Effector CD8-positive, alpha-beta T cell (primary cell): ENCODE data around the gene LRP1B.

Source experiments
- DNase-seq: peaks from one replicate; lab custom pipeline; 2025; lab: John Stamatoyannopoulos, UW

LRP1B gene

GRCh38 chr2:140814141-140814540, 1316.7 kb downstream of the LRP1B start:
- no peak for DNase-seq

- no peak for DNase-seq
Measured at GRCh38 chr2:140808820-140809219, 1322.0 kb downstream of the LRP1B start.

DNA sequence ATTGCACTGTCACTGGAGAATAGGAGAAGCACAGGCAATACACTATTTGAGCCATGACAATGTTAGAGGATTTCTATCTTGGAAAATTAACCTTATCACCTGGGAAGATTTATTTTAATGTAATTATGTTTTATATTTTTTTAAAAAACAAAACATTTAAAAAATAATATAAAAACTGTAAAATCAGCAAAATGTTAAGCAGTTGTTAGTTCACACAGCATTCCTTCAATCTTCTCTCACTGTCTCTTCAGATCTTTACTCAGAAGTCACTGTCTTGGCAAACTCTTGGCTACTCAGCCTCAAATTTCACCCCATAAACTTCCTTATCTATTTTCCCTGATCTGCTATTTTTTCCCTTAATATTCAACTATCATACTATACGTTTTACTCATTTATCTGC, 1322.6 kb downstream of the LRP1B start:
- DNase-seq = no peak

DNA sequence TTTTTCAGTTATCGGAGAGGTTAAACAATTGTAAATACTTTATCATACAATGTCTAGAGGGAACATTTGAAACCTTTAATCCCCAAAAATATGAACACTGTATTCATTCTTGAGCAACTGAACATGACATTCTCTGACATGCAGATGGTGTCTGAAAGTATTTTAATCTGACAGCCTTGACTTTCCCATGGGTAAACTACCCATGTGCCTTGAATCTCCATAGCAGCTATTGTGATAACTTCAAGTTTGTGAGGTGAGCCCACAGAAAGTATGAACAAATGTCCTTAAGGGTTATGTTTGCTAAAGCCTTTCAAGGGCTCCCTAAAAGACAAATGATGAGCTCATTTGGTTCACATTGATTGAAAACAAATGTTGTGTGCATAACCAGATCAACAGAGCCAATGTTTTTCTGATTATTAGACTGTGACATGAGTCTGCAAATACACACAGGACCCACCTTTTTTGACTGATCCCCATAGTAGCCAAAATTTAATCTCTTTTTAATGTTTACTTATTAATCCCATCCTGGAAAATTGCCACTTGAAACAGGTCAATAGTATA, 1326.0 kb downstream of the LRP1B start:
- no peak for DNase-seq

GRCh38 chr2:140801311-140801710, 1329.5 kb downstream of the LRP1B start:
- DNase-seq = no peak

GRCh38 chr2:140797718-140798117, 1333.1 kb downstream of the LRP1B start:
- DNase-seq = no peak

GRCh38 chr2:140791802-140792201, 1339.0 kb downstream of the LRP1B start:
- DNase-seq = no peak

GRCh38 chr2:140786585-140786984, 1344.2 kb downstream of the LRP1B start:
- DNase-seq = no peak

GRCh38 chr2:140775411-140775810, 1355.4 kb downstream of the LRP1B start:
- DNase-seq = no peak

DNA sequence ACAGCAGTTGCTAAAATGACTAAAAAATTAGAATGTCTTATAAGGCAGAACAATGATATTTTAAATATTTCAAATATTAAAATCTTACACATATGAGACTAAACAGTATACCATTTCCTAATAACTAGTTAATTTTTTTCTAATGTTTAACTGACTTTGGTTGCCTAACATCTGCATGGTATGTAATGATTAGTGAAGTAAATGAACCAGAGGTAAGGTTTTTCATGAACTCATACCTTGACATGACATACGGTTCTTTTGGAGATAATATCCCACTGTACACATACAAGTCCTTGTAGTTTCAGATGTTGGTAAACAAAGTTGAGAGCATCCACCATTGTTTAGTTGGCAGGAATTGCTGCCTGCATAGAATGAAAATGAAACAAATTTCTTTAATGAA, 1360.2 kb downstream of the LRP1B start:
- no peak for DNase-seq

GRCh38 chr2:140761807-140762206, 1369.0 kb downstream of the LRP1B start:
- no peak for DNase-seq

DNA sequence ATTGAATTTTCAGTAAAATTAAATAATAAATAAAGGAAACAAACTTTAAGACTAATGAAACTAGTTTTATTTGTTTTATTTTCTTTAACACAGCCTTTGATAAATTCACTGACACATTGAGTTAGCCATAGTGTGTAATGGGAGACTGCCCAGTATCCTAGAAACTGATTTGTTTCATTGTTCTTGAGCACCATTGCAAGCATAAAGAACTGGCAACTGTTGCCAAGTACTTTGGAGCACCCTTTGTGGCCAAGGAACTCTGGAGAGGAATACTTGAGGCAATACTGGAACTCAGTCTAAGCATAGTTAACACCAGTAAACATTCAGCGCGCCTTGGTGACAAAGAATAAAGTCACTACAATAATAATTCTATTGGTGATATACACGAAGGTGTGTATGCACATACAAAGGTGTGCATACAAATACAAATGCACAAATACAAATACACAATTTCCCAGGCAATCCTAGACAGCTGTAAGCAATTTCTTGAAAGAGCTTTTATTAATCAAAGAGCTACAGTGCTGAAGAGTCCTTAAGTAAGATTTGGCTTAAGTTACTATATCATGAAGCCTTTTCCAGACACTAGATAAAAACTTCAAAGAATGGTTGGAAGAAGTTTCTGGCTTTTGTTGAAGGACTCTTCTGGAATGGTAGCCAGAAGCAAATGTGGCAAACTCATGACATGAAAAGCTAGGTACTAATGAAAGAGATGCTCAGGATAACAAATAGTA, 1371.2 kb downstream of the LRP1B start:
- DNase-seq = no peak

GRCh38 chr2:140747665-140748064, 1383.2 kb downstream of the LRP1B start:
- no peak for DNase-seq

- no peak for DNase-seq
Measured at GRCh38 chr2:140747090-140747489, 1383.7 kb downstream of the LRP1B start.

- DNase-seq = no peak
Measured at GRCh38 chr2:140744379-140744778, 1386.4 kb downstream of the LRP1B start.

DNA sequence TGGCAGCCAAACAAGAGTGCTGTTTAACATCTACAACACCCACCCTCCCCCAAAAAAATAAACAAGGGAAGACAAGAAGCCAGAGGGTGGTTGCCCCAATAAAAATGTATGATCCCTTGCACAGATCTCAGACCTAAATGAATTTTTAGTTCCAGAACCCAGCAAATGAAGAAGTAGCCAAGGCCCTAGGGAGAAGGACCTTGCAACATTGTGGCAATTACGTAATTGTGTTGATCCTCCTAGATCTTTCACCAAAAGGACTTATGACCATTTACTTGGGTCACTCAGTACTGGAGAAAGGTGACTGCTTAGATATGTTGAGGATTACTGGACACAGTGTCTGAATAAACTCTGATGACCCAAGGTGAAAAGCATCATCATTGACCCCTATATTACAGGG, 1393.8 kb downstream of the LRP1B start:
- no peak for DNase-seq

- DNase-seq = no peak
Measured at GRCh38 chr2:140734992-140735391, 1395.8 kb downstream of the LRP1B start.

- no peak for DNase-seq
Measured at GRCh38 chr2:140718999-140719398, 1411.8 kb downstream of the LRP1B start.

DNA sequence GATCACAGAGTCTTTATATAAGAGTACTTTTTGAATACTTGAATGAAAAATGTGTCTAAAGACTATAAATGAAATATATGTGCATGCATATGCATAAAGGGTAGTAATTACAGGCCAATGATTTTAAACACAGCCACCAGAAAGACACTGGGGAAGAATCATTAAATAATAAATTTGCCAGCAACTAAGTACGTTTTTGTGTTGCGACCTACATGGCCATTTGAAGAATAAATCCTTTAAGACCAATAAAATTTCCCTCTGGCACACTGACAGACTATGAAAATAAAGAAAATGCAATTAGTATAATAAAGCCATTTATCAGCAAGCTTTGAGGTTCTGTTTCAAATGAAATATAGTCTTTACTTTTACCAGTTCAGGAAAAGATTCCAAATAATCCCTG, 1413.3 kb downstream of the LRP1B start:
- DNase-seq = no peak

GRCh38 chr2:140714586-140714985, 1416.2 kb downstream of the LRP1B start:
- no peak for DNase-seq

DNA sequence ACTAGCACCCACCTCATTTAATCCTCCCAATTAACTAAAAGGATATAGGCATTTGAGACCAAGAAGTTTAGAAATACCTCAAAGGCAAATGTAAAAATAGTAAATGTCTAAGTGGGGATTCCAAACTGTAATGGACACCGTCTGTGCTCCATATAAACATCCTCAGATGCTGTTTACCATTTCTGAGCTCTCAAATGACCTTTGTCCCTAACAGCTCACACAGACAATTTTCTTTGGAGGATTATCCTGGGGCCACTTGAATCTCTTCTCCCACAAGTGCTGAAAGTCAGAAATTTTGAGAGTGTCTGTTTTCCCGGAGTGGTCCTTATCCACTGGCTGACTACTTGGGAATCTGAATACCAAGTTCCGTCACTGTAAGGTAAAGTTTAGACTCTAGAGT, 1418.9 kb downstream of the LRP1B start:
- DNase-seq = no peak

GRCh38 chr2:140701726-140702125, 1429.1 kb downstream of the LRP1B start:
- no peak for DNase-seq

DNA sequence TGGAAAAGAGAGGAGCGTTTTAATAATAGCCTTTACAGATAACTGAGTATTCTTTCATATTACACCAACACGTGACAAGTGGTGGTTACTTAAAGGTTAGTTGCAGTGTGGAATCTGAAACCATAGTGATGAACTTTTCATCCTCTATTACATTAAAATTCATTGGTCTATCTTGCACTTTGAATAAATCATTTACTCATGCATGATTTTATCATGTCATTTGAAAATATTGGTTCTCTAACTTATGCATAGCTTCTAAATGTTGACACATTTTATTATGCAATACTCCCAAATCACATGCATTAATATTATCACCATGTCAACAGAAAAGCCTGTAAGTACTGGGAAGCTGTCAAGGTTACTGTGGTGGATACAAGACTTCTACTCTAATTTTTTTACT, 1432.2 kb downstream of the LRP1B start:
- DNase-seq = no peak

- DNase-seq = no peak
Measured at GRCh38 chr2:140696449-140696848, 1434.4 kb downstream of the LRP1B start.
